GM23338 (cell line): ENCODE measurements around the gene ZC3H7A. TPM values are rescaled to one million over a fixed set of nuclear protein-coding genes. Genes with fewer than 3 reads are reported as not detected.

Experiments used
- ATAC-seq: fragments of 200-7000 bp; cut with Tn5 transposase; 3 replicates; pipeline ENCODE4 v1.9.1; 2020
- DNase-seq: peaks from one replicate; pipeline ENCODE4 v3.0.0-alpha.2; 2015; ENCODE audit warnings: low spot score
- H2AFZ ChIP-seq: fragments of 200-600 bp; sonication (generic); 2 replicates; pipeline ENCODE4 v1.8.0; 2016; ENCODE audit warnings: antibody characterized with exemption, mild to moderate bottlenecking, moderate library complexity
- H3F3A ChIP-seq: fragments of 200-600 bp; sonication (generic); replicated peaks from 2 replicates; pipeline ENCODE4 v1.8.0; 2017; ENCODE audit warnings: antibody characterized with exemption, mixed run types, low read depth
- H3K27ac ChIP-seq: fragments of 200-600 bp; sonication (generic); 2 replicates; pipeline ENCODE4 v1.6.1; 2016; ENCODE audit warnings: low read depth
- H3K27me3 ChIP-seq: fragments of 200-600 bp; sonication (generic); 2 replicates; pipeline ENCODE4 v1.8.0; 2016; ENCODE audit warnings: mild to moderate bottlenecking, mixed run types, moderate library complexity; ENCODE audit not compliant: insufficient read depth
- H3K36me3 ChIP-seq: fragments of 200-600 bp; sonication (generic); 2 replicates; pipeline ENCODE4 v1.8.0; 2016; ENCODE audit warnings: mild to moderate bottlenecking; ENCODE audit not compliant: insufficient read depth
- H3K4me1 ChIP-seq: fragments of 200-600 bp; sonication (generic); 2 replicates; pipeline ENCODE4 v1.8.0; 2016; ENCODE audit warnings: mild to moderate bottlenecking, moderate library complexity; ENCODE audit not compliant: insufficient read depth
- H3K4me2 ChIP-seq: fragments of 200-600 bp; sonication (generic); 2 replicates; pipeline ENCODE4 v1.7.1; 2017; ENCODE audit warnings: mixed run types
- H3K4me3 ChIP-seq: fragments of 200-600 bp; sonication (generic); 2 replicates; pipeline ENCODE4 v1.6.1; 2016; ENCODE audit warnings: mixed run types
- H3K79me2 ChIP-seq: fragments of 200-600 bp; sonication (generic); replicated peaks from 2 replicates; pipeline ENCODE4 v1.8.0; 2017; ENCODE audit warnings: mild to moderate bottlenecking; ENCODE audit not compliant: insufficient read depth
- H3K9me2 ChIP-seq: fragments of 200-600 bp; sonication (generic); 2 replicates; pipeline ENCODE4 v1.8.0; 2017; ENCODE audit not compliant: insufficient read depth
- H4K20me1 ChIP-seq: fragments of 200-600 bp; sonication (generic); replicated peaks from 2 replicates; pipeline ENCODE4 v1.8.0; 2017; ENCODE audit warnings: mild to moderate bottlenecking; ENCODE audit not compliant: insufficient read depth
- H3K27ac Mint-ChIP-seq: 2 replicates; pipeline ENCODE4 v1.8.0; 2020; ENCODE audit warnings: inconsistent platforms, mild to moderate bottlenecking, moderate library complexity, mixed read lengths
- H3K27me3 Mint-ChIP-seq: 3 replicates; pipeline ENCODE4 v1.8.0; 2022; ENCODE audit warnings: low read depth, mild to moderate bottlenecking, moderate library complexity, mixed read lengths, inconsistent platforms; ENCODE audit not compliant: insufficient read depth, poor library complexity
- H3K36me3 Mint-ChIP-seq: 3 replicates; pipeline ENCODE4 v1.8.0; 2021; ENCODE audit warnings: low read depth, mild to moderate bottlenecking, inconsistent platforms, moderate library complexity, mixed read lengths
- H3K4me1 Mint-ChIP-seq: 3 replicates; pipeline ENCODE4 v1.8.0; 2020; ENCODE audit warnings: mild to moderate bottlenecking, inconsistent platforms, mixed read lengths
- H3K4me3 Mint-ChIP-seq: 3 replicates; pipeline ENCODE4 v1.8.0; 2021; ENCODE audit warnings: moderate library complexity, mild to moderate bottlenecking, inconsistent platforms, mixed read lengths
- H3K9me3 Mint-ChIP-seq: 3 replicates; pipeline ENCODE4 v1.8.0; 2020; ENCODE audit warnings: moderate library complexity, mild to moderate bottlenecking, inconsistent platforms, mixed read lengths
- CREB1 ChIP-seq: fragments of 250-450 bp; sonication (Bioruptor Pico); IDR thresholded peaks from 2 replicates; pipeline ENCODE4 v1.5.0; 2020; ENCODE audit warnings: low read depth, mild to moderate bottlenecking, moderate library complexity
- EZH2 ChIP-seq: fragments of 200-600 bp; sonication (generic); IDR thresholded peaks from one replicate; pipeline ENCODE4 v1.8.0; 2017; ENCODE audit warnings: antibody characterized with exemption, mild to moderate bottlenecking, low read depth; ENCODE audit not compliant: unreplicated experiment
- EZH2phosphoT487 ChIP-seq: fragments of 200-600 bp; sonication (generic); IDR thresholded peaks from one replicate; pipeline ENCODE4 v1.8.1; 2018; ENCODE audit warnings: antibody characterized with exemption; ENCODE audit not compliant: unreplicated experiment
- JUNB ChIP-seq: IDR thresholded peaks from one replicate; pipeline ENCODE4 v1.6.1; 2016; ENCODE audit warnings: antibody characterized with exemption; ENCODE audit not compliant: unreplicated experiment
- NANOG ChIP-seq: IDR thresholded peaks from 2 replicates; pipeline ENCODE4 v1.6.1; 2016; ENCODE audit warnings: antibody characterized with exemption, borderline replicate concordance
- STAT1 ChIP-seq: IDR thresholded peaks from one replicate; pipeline ENCODE4 v1.6.1; 2016; ENCODE audit warnings: antibody characterized with exemption; ENCODE audit not compliant: unreplicated experiment
- ZNF331 ChIP-seq: fragments of 250-450 bp; sonication (Bioruptor Pico); IDR thresholded peaks from 2 replicates; pipeline ENCODE4 v1.5.0; 2020; ENCODE audit warnings: low read depth, mild to moderate bottlenecking, moderate library complexity
- polyA plus RNA-seq: library from polyadenylated mRNA; unstranded; fragments of >200 nt; fragmentation: Nextera tagmentation; extraction: Ambion mirVana; gene quantifications from 2 replicates; pipeline ENCODE4 v1.2.1, GENCODE V29; 2016
- total RNA-seq: library from RNA; depleted of rRNA; stranded (reverse); fragments of >200 nt; shearing (Covaris generic); gene quantifications from 2 replicates; pipeline ENCODE4 v1.2.3, GENCODE V29; 2014
- TF ChIP-seq, protein P1 (sequence below): IDR thresholded peaks from 2 replicates; pipeline ENCODE4 v1.6.1; 2016; ENCODE audit warnings: antibody characterized with exemption
- TF ChIP-seq, protein P2 (sequence below), 2 experiments: fragments of 200-600 bp in 1 of 2; sonication (generic) in 1 of 2; conservative IDR thresholded peaks; 2 replicates each; pipeline versions ENCODE4 v1.5.1 to v1.6.1; 2016 to 2017; ENCODE audit warnings: antibody characterized with exemption in 2 of 2, low read depth in 2 of 2, mild to moderate bottlenecking in 2 of 2, moderate library complexity in 1 of 2
- TF ChIP-seq, protein P3 (sequence below): fragments of 250-450 bp; sonication (Bioruptor Pico); IDR thresholded peaks from 2 replicates; pipeline ENCODE4 v1.5.0; 2020; ENCODE audit warnings: mild to moderate bottlenecking, moderate library complexity

Gene ZC3H7A
- total and polyA plus RNA-seq, 2 experiments from 2014 or later = 32.7 to 42.2 TPM

DNA sequence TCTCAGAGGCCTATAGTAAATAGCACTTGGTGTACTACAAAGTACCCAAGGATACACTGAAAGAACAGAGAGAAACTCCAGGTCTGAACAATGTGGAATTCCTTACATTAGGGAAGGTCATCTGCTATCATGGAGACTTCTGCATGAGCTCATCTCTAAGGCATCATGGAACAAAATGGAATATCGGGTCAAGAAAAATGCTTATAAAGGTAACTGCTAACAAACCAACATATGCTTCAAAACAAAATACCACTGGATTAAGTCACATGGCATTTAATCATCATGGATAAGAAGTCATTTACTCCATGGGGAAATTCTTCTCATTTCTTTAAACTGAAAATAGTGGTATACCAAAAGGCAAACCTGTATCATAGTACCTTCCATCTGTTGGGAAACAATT lies 88.6 kb downstream of the ZC3H7A start:
- Mint-ChIP-seq H3K36me3 (no peaks in the 10 kb centered on the region), H3K27me3 (peaks cover 5% of the 10 kb centered on the region), H3K9me3 (no peaks in the 10 kb centered on the region), H3K4me3 (no peak overlapping the region), H3K27ac (no peak overlapping the region), H3K4me1 (no peaks in the 10 kb centered on the region)
- TF ChIP-seq EZH2phosphoT487 (no peak), CREB1 (CRISPR knock-in tag) (no peak), EZH2 (no peak), STAT1 (no peak)
- TF ChIP-seq, protein P1, sequence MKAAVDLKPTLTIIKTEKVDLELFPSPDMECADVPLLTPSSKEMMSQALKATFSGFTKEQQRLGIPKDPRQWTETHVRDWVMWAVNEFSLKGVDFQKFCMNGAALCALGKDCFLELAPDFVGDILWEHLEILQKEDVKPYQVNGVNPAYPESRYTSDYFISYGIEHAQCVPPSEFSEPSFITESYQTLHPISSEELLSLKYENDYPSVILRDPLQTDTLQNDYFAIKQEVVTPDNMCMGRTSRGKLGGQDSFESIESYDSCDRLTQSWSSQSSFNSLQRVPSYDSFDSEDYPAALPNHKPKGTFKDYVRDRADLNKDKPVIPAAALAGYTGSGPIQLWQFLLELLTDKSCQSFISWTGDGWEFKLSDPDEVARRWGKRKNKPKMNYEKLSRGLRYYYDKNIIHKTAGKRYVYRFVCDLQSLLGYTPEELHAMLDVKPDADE = no peak
- TF ChIP-seq, protein P2, sequence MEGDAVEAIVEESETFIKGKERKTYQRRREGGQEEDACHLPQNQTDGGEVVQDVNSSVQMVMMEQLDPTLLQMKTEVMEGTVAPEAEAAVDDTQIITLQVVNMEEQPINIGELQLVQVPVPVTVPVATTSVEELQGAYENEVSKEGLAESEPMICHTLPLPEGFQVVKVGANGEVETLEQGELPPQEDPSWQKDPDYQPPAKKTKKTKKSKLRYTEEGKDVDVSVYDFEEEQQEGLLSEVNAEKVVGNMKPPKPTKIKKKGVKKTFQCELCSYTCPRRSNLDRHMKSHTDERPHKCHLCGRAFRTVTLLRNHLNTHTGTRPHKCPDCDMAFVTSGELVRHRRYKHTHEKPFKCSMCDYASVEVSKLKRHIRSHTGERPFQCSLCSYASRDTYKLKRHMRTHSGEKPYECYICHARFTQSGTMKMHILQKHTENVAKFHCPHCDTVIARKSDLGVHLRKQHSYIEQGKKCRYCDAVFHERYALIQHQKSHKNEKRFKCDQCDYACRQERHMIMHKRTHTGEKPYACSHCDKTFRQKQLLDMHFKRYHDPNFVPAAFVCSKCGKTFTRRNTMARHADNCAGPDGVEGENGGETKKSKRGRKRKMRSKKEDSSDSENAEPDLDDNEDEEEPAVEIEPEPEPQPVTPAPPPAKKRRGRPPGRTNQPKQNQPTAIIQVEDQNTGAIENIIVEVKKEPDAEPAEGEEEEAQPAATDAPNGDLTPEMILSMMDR (conservative IDR thresholded peaks at IDR 0.05; ENCODE audit: low read depth in 2 of 2) = no peak
- Histone ChIP-seq H4K20me1 (peaks cover 11% of the 10 kb centered on the region; the same call in 1 of the 2 replicates), H3K27ac (no peak overlapping the region), H3F3A (no peaks in the 10 kb centered on the region), H3K79me2 (no peaks in the 10 kb centered on the region), H3K36me3 (no peaks in the 10 kb centered on the region), H3K4me1 (no peaks in the 10 kb centered on the region), H3K27me3 (no peaks in the 10 kb centered on the region), H3K4me2 (no peak overlapping the region), H3K4me3 (no peak overlapping the region), H3K9me2 (no peaks in the 10 kb centered on the region), H2AFZ (no peak overlapping the region)
- ATAC-seq = no peak
- no peak for DNase-seq

DNA sequence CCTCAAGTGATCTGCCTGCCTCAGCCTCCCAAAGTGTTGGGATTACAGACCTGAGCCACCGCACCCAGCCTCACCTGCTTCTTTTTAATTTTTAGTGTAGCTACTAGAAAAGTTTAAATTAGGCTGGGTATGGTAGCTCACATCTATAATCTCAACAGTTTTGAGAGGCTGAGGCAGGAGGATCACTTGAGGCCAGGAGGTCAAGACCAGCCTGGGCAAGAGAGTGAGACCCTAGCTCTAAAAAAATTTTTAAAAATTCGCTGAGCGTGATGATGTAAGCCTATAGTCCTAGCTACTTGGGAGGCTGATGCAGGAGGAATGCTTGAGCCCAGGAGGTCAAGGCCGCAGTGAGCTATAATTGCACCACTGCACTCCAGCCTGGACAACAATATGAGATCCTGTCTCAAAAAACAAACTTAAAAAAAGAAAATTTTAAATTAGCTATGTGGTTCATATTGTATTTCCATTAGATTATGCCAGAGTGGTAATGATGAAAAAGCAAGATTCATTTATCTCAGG lies 89.3 kb downstream of the ZC3H7A start:
- H3K36me3 Mint-ChIP-seq = no peaks in the 10 kb centered on the region
- no peak overlapping the region for H3K27ac ChIP-seq
- H3K4me1 ChIP-seq = no peaks in the 10 kb centered on the region
- no peak overlapping the region for H3K4me3 ChIP-seq
- H3K79me2 ChIP-seq = no peaks in the 10 kb centered on the region
- H3F3A ChIP-seq = no peaks in the 10 kb centered on the region
- no peaks in the 10 kb centered on the region for H3K36me3 ChIP-seq
- H3K9me2 ChIP-seq = no peaks in the 10 kb centered on the region
- no peak overlapping the region for H2AFZ ChIP-seq
- no peak for DNase-seq
- H3K9me3 Mint-ChIP-seq = no peaks in the 10 kb centered on the region
- no peak overlapping the region for H3K4me2 ChIP-seq
- H3K4me3 Mint-ChIP-seq = no peak overlapping the region
- H3K27me3 ChIP-seq = no peaks in the 10 kb centered on the region
- H3K27me3 Mint-ChIP-seq = peaks cover 5% of the 10 kb centered on the region
- no peak overlapping the region for H3K27ac Mint-ChIP-seq
- ATAC-seq = no peak
- H4K20me1 ChIP-seq = peaks cover 11% of the 10 kb centered on the region; the same call in 1 of the 2 replicates
- TF ChIP-seq, protein P3, sequence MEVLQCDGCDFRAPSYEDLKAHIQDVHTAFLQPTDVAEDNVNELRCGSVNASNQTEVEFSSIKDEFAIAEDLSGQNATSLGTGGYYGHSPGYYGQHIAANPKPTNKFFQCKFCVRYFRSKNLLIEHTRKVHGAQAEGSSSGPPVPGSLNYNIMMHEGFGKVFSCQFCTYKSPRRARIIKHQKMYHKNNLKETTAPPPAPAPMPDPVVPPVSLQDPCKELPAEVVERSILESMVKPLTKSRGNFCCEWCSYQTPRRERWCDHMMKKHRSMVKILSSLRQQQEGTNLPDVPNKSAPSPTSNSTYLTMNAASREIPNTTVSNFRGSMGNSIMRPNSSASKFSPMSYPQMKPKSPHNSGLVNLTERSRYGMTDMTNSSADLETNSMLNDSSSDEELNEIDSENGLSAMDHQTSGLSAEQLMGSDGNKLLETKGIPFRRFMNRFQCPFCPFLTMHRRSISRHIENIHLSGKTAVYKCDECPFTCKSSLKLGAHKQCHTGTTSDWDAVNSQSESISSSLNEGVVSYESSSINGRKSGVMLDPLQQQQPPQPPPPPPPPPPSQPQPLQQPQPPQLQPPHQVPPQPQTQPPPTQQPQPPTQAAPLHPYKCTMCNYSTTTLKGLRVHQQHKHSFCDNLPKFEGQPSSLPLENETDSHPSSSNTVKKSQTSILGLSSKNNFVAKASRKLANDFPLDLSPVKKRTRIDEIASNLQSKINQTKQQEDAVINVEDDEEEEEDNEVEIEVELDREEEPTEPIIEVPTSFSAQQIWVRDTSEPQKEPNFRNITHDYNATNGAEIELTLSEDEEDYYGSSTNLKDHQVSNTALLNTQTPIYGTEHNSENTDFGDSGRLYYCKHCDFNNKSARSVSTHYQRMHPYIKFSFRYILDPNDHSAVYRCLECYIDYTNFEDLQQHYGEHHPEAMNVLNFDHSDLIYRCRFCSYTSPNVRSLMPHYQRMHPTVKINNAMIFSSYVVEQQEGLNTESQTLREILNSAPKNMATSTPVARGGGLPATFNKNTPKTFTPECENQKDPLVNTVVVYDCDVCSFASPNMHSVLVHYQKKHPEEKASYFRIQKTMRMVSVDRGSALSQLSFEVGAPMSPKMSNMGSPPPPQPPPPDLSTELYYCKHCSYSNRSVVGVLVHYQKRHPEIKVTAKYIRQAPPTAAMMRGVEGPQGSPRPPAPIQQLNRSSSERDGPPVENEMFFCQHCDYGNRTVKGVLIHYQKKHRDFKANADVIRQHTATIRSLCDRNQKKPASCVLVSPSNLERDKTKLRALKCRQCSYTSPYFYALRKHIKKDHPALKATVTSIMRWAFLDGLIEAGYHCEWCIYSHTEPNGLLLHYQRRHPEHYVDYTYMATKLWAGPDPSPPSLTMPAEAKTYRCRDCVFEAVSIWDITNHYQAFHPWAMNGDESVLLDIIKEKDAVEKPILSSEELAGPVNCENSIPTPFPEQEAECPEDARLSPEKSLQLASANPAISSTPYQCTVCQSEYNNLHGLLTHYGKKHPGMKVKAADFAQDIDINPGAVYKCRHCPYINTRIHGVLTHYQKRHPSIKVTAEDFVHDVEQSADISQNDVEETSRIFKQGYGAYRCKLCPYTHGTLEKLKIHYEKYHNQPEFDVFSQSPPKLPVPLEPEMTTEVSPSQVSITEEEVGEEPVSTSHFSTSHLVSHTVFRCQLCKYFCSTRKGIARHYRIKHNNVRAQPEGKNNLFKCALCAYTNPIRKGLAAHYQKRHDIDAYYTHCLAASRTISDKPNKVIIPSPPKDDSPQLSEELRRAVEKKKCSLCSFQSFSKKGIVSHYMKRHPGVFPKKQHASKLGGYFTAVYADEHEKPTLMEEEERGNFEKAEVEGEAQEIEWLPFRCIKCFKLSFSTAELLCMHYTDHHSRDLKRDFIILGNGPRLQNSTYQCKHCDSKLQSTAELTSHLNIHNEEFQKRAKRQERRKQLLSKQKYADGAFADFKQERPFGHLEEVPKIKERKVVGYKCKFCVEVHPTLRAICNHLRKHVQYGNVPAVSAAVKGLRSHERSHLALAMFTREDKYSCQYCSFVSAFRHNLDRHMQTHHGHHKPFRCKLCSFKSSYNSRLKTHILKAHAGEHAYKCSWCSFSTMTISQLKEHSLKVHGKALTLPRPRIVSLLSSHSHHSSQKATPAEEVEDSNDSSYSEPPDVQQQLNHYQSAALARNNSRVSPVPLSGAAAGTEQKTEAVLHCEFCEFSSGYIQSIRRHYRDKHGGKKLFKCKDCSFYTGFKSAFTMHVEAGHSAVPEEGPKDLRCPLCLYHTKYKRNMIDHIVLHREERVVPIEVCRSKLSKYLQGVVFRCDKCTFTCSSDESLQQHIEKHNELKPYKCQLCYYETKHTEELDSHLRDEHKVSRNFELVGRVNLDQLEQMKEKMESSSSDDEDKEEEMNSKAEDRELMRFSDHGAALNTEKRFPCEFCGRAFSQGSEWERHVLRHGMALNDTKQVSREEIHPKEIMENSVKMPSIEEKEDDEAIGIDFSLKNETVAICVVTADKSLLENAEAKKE = no peak
- no peak for TF ChIP-seq ZNF331 (CRISPR knock-in tag)
- no peak for TF ChIP-seq JUNB
- no peak for TF ChIP-seq EZH2
- TF ChIP-seq NANOG = no peak
- no peak for TF ChIP-seq EZH2phosphoT487
- TF ChIP-seq, protein P1 = no peak
- H3K4me1 Mint-ChIP-seq = no peaks in the 10 kb centered on the region
